ENCODE measurements around the gene KCNK5. TPM values are rescaled to one million over a fixed set of nuclear protein-coding genes. Genes with fewer than 3 reads are reported as not detected.

Gene KCNK5
- total RNA-seq, 1 experiment from 2014 or later, result not detected

DNA sequence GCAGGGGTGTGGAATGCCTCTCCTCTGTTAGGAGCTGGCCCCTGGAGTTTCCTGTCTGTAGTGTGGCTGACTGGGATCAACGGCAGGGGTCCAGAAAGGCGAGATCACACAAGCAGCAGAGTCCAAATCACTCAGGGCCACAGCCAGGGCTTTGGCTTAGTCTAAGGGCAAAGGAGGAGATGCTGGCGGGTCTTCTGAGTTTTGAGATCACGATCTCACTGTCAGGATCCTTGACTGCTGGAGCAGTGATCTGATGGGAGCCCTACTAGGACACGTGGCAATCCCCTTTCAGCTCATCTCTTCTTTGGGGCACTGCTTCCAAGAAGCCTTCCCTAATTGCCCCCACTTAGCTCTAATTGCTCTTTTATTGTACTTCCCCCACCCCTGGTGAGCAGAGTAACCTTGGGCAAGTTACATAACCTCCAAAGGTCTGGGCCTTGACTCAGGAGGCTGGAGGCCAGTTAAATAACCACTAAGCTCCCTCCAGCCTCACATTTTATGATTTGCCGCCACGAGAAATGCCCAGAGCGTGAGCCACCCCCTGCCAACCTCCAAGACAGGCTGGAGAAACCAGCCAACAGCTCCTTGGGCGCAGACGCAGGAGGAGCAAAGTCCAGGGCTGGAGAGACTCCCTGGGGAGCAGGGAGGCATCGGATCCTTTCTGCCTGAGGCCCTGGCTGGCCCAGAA, 12.0 kb downstream of the KCNK5 start:
- no peak for DNase-seq (ENCODE audit: low spot score)

DNA sequence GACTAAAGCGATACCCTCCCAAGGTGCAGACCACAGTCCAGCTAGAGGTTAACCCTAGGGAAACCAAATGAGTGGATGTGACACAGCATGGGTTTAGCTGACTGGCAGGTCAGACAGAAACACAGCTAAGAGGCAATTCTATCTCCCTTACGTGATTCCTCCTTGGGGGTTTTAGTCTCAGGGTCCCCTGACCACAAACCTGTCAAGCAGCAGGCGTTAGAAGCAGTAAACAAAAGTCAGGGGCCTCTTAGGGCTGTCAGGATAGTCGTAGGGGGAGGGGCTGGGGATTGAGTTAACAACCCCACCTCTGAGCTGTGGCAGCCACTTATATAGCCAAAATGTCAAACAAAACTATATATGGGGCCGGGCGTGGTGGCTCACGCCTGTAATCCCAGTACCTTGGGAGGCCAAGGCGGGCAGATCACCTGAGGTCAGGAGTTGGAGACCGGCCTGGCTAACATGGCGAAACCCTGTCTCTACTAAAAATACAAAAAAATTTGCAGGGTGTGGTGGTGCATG, 13.6 kb downstream of the KCNK5 start:
- no peak for DNase-seq (ENCODE audit: low spot score)

DNA sequence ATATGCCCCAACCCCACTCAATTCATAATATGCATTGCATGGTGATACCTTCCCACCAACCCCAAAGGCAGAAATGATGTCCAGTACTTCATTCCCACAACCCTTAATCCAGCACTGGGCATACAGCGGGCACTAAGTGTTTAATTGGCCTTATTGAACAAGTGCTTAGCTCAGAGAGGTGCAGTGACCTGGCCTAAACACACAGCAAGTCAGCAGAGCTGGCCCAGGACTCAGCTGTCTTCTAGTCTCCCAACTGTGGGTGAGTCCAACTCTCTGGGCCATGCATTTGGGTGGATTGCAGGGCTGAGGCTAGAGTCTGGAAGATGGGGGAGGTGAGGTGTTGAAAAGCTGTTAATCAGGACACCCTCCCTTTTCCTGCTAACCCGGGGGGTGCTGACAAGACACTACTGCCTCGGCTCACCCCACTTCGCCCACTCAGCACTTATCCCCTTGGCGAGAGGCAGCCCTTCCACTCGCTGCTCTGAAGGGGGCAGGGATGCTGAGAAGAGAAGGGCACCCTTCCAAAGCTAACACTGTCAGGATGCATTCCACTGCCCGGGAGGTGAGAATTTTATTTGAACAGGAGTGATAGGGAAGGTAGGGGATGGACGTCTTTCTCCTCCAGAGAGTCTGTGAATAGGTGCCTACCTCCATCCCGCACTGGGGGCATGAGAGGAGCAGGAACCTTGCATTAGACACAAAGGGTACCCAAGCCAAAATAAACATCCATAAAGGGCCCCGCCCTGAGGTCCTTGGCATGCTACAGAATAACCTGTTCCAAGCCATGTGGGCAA, 14.2 kb downstream of the KCNK5 start:
- no peak for DNase-seq (ENCODE audit: low spot score)

DNA sequence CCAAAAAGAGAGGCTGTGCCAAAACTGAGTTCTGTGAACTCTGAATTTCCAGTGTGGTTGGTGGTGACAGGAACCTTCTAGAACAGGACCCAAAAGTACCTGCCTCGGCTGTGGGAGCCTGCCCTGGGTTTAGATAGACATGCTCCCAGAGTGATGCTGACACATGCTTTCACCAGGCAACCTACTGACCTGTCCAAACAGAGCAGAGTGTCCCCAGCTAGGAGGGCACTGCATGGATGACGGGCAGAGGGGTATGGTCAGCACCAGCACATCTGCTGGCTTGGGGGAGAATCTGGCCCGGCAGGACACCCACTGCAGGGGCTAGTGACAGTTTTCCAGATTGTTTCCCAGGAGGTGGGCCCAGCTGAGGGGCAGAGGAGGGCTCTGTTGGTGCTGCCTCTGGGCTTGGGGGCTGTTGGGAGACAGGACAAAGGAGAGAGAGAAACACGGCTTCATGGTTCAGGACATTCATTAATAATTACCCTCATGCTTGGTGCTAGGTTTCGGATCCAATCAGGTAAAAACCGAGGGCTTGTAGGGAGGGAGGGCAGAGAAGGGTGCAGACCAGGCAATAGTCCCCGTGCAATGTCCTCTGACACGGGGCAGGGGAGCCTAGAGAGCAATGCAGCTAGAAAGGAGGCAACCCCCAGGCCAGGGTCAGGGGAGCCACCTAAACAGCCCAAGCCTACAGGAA, 15.0 kb downstream of the KCNK5 start:
- no peak for DNase-seq (ENCODE audit: low spot score)

DNA sequence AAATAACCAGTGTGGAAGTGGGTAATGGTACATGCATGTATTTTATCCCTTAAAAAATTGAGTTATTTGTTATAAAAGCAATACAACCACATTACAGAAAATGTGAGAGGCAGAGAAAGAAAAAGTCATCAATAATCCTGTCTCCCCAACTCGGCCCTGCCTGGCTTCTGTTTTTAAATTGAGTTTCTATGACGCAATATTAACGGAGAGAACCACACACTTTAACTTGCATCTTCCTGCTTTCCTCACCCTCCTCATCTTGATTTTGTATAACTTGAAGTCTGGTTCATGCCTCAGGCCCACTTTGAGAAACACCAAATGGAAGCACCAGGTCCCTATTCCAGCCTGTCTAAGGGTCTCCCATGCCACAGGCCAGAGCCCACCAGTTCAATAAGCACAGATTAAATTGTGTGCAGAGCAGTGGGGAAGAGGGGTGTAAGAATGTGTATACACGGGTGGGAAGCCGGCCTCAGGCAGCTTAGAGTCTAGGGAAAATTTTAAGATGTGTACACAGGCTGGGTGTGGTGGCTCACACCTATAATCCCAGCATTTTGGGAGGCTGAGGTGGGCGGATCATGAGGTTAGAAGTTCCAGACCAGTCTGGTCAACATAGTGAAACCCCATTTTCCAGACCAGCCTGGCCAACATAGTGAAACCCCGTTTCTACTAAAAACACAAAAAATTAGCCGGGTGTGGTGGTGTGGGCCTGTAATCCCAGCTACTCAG, 15.9 kb downstream of the KCNK5 start:
- no peak for DNase-seq (ENCODE audit: low spot score)

DNA sequence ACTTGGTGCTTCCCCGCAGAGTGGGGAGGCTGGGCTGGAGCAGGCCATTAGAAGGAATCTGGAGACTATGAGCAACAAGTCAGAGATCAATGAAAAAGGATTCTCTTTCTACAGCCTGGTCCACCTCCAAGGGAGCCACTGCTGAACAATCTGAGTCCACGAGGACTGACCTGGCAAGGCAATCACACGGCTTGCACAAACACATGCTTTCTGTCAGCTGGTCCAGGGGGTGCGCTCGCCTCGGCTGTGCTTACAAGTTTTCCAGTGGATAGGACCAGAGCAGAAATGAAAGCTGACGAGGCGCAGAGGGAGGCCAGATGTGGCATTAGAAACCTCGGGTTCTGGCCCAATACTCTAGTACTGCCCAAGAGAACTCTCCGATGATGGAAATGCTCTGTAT, 18.1 kb downstream of the KCNK5 start:
- DNase-seq (ENCODE audit: low spot score), result no peak

DNA sequence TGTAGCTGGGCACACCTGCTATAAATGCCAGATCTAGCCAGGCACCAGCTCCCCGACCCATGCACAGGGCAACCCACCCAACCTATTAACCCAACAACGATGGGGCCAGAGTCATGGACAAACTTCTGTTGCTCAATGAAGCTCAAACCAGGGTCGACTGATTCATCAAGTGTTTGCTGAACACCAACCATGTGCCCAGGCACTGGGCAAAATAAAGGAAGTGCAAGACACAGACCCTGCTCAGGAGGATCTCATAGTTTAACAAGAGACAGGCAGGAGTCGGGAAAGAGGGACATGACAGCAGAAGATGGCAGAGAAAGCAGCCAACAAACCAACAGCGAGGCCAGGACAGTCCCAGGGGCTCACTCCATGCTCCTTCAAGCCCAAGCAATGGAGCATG, 18.8 kb downstream of the KCNK5 start:
- no peak for DNase-seq (ENCODE audit: low spot score)

DNA sequence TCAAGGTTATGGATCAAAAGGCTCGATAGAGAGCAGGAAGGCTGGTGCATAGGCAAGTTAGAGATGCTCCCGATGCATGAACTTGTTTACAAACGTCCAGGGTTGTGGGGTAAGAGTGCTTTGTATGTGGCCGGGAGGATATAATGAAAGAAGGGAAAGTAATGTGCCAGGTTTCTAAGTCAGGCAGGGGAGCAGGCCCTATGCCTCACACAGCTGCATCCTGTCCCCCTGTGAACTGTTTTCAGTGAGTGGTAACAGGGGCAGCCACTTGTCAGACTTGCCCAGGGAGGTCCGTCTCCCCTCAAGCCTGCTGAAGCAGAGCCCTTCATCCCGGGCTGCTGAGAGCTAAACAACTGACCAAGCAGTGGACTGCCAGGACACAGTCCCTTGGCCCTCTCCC, 19.4 kb downstream of the KCNK5 start:
- DNase-seq (ENCODE audit: low spot score), result no peak

DNA sequence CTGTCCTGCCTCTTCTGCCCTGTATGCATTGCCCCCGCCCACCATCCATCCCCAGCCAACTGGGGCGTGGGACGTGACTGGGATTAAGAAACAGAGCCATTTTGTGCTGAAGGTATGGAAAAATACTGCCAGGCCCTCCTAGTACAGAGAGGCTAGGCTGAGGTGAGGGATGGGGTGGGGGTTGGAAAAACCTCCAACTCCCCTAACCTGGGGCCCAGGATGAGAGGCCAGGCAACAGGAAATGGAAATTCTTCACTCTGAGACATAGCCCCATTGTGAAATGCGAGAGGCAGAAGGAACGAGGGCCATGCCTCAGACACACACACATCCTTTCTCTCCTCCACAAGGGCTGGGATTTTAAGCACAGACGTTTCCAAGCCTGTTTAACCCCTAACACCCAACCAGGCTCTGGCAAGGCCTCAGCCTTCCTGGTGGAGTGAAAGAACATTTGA, 19.9 kb downstream of the KCNK5 start:
- no peak for DNase-seq (ENCODE audit: low spot score)

DNA sequence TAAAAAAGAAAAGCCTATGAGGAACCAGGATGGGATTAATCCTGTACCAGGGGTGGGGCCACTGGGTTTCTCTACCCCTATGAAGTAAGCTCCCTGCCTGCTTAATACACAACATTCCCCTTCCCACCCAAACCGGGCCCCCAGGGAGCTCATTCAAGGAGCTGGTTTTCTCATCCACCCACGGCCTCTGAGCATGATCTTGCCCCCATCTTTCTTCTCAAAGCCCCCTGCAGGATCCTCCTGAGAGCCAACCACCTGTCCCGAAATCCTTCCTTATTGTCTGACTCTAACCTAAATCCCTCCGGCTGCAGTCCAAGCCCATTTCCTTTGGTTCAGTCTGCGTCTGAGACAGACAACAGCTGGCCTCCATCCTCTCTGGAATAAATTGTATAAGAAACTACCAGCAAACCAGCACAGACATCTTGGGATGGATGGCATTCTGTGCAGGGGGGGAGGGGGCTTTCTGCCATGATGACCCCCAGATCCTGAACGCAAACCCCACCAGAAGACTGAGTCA, 21.0 kb downstream of the KCNK5 start:
- no peak for DNase-seq (ENCODE audit: low spot score)

DNA sequence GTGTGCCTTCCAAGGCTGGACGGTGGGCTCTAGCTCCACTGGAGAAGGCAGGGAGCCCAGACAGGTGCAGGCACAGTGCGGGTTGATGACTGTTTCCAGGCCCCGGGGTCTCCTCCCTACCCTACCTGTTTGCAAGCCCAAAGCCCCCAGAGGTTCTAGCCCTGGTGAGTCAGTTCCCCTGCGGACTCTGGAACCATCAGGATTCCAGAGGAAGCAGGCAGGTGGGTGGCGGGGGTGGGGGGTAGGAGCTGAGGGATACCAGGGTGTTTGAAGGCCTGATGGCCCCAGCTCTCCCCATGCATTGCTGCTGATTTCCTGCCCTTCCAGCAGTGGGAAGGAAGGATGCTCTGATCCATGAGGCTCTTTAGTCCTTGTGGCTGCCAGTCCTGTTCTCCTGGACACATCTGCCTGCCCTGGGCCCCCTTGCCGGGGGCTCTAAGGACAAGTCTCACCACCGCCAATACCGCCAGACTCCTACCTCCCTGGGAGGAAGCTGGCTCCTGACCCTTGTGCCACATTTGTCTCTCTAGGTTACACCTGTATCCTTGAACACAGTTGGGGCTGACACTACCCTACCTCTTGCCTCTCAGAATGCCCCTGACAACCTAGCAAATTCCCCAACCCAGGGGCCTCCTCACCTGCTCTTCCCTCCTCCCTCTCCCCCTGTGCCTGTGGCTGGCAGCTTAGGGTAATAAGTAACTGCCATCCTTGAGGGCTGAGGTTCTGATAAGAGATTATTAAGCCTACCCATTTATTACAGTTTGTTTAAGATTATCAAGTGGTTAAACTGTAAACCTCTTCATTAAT, 21.7 kb downstream of the KCNK5 start:
- no peak for DNase-seq (ENCODE audit: low spot score)

DNA sequence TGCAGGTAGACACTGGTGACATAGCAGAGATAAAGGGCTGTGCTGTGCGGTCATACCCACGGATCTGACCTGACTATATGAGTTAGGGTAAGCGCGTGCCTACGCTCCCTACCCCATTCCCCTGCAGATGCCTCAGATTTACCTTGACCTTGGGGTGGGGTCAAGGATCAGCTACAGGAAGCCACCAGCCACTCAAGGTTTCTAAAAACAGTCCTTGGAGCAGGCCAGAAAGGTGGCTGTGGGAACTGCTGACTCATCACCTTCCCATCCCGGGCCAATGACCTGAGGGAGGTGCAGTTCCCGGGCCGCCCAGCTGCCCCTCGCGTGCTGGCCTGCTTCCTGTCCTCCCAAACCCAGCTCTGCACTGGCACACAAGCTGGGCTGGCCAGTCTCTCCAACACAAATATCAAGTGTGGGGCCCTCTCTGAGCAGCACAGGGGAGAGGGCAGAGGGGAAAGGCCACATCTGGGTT, 23.0 kb downstream of the KCNK5 start:
- DNase-seq (ENCODE audit: low spot score), result no peak

DNA sequence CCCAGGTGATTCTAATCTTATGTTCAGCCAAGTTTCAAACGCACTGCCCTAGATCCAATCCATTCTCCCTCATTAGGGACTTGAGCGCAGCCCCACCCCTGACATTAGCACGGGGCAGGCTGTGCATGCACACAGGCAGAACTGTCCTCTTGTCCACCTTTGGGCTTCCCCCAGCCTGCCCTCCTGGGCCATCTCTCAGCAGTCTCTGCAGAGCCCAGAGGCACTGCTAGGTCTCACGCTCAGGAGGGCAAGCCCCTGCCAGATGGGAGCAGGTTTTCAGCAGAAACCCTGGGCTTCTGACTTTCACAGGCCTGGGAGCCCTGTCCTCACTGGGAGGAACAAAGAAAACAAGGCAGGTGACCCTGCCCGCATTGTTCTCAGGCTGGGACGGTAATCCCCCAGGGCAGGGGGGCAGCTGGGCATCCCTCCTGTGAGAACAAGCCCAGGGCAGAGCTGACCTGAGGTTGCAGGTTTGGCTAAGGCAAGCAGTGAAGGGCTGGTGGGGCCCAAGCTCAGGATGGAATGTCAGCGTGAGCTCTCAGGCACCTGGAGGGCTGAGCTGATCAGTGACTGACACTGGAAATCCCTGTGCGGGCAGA, 24.5 kb downstream of the KCNK5 start:
- no peak for DNase-seq (ENCODE audit: low spot score)

DNA sequence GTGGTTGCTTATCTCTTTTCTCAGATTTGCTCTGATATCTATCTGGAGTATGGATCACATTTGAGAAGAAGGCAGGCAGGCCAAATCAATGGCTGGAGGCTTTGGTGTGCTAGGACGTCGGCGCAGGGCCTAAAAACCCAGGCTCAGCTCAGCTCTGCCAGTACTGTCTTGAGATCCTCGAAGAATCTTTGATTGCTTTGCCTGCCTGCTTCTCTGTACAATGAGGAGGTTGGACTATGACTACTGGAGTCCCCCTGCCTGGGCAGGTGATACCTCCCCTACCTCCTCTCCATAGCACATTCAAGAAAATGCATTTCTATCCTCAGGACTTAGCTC, 25.1 kb downstream of the KCNK5 start:
- no peak for DNase-seq (ENCODE audit: low spot score)

DNA sequence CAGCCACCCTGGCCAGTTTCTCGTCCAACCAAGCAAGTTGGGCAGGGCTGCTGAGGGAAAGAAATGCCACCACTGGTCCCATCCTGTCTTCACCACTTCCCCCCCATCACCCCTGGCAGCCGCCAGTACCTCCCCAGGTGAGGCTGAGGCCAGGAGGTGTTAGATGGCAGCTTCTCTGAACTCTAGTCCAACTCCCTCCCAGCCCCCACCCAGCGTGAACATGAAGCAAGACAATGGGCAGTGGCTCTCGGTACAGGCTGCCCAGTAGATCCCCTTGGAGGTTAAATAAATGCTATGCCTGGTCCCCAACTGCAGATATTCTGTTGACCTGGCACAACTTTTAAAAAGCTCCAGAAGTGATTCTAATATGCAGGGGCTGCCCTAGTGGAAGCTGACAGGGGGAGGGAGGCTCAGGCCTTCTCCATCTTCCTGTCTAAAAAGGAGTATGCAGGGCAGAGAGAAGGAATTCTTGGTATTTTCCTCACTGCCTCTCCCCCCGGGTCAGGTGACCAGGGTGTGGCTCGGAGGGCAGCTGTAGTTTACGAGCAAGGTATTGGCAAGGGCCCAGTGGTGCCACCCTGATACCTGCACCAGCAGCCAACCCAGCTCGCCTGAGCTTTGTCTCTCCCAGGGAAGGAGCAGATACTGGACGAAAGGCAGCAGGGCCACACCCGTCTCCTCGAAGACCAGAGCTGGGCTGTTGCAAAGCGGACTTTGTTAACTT, 25.7 kb downstream of the KCNK5 start:
- peak; percentile 60 for DNase-seq (ENCODE audit: low spot score)

DNA sequence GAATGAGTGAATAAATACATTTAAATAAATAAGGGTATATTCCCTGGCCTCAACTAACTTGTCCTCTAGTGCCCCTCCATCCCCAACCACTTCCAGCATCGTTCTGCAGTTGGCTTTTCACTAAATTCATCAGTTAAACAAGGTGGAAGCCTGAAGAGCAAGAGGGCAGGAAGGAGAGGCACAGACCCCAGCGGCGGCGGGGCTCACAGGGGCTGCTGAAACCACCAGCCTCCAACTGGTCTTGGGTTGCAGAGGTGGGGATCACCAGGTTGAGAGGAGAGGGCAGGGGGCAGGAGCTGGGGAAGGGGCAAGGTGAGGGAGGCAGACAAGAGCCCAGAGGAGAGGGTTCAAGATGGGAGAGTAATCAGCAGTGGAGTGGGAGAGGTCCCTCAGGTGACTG, 27.1 kb downstream of the KCNK5 start:
- DNase-seq (ENCODE audit: low spot score), result no peak

DNA sequence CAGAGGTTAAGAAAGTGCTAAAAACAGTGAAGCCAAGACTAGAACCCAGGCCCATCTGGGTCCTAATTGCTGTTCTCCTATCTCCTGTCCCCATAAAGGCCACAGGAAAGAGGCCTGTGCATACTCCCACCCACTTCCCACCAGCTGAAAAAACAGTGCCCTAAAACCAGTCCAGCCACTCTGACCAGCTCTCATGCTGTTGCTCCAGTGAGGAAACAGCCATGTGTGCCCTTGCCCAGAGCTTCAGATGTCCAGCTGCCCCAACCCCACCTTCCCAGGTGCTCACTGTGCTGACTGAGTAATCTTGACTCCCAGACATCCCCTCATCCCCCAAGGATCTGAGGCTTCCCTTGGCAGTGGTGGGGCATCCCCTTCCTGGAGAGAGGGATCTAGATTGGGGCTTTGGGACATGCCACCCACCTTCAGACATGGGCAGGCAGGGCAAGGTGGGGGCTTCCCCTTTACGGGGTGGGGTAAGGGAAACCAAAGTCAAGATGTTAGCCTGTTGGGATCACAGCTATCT, 28.7 kb downstream of the KCNK5 start:
- no peak for DNase-seq (ENCODE audit: low spot score)

DNA sequence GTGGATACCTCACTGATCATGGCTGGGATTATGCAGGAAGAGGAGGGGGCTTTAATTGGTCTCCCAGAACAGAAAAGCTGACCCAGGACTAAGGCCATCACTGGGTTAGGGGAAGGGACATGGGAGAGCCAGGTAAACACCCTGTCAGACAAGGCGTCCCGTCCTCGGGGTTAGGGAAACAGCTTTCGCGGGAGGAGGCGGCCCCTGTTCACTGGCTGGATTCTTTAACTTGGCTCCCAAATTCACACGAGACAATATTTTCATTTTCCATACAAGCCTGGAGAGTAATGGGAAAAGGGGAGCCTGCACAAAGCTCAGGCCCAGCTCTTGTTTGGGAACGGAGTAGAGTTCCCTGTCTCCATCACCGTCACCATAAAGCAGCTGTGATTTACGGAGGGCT, 29.3 kb downstream of the KCNK5 start:
- no peak for DNase-seq (ENCODE audit: low spot score)

DNA sequence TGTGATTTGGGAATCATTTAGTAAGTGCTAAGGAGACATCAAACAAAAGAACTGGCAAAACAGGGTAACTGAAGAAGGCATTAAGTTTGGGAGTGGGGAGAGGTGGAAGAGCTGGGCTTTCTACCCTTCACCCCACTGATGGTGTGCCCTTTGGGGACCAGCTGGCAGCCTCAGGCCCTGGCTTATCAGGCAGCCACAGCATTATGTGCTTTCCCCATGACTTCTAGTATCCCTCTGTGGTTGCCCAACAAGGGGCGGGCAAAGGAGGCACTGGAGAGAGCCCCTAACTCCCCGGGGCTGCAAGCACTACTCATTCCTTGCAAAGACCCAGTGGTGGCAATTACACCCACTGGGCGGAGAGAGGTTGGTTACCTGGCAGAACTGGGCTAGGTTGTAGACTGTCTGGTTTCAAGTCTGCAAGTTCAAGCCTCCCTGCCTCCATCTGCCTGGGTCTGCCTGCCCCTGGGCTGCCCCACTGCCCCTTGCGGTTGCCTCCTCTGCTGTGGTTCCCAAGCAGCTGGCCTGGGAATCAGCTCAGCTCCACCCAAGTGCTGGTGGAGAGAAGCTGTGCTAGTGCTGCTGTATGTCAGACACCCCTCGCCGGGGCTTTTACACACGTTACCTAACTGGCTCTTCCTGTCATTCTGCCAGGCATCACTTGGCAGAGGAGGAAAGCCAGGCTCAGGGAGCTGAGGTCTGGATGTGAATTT, 29.9 kb downstream of the KCNK5 start:
- no peak for DNase-seq (ENCODE audit: low spot score)
